Measurements from ENCODE around the gene INTS3.

INTS3 gene

DNA sequence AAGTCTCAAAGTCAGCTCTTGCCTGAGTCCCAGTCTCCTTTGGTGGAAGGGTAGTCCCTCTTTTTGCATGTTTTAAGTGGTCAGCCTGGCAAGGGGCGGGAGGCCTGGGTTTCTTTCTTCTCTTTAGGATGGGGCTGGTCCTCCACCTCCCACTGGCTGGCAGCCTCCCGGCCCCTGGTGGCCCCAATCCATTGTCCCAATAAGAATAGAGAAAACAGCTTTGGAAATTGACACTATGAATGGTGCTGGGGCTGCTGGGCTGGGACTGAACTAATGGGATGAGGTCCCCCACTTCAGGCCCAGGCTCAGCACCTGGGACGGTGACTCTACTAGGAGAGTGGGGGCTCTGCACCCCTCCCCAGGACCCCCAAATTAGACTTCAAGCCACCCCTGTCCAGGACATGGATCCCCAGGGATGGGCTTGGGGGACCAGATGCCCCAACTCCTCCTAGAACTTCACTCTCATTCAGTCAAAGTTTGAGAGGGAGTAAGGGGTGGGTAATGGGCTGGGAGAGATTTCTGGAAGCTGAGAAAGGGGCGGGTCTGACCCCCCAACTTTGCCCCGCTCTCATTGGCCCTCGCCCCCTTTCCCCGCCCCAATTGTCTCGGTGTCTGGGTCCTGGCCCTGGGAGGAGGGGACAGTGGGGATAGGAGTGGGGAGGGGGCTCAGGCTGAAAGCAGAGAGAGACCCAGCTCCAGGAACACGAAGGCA, 65.6 kb downstream of the INTS3 start:
- no peak for DNase-seq (ENCODE audit: insufficient read length, low spot score)
- FAIRE-seq, result no peak

DNA sequence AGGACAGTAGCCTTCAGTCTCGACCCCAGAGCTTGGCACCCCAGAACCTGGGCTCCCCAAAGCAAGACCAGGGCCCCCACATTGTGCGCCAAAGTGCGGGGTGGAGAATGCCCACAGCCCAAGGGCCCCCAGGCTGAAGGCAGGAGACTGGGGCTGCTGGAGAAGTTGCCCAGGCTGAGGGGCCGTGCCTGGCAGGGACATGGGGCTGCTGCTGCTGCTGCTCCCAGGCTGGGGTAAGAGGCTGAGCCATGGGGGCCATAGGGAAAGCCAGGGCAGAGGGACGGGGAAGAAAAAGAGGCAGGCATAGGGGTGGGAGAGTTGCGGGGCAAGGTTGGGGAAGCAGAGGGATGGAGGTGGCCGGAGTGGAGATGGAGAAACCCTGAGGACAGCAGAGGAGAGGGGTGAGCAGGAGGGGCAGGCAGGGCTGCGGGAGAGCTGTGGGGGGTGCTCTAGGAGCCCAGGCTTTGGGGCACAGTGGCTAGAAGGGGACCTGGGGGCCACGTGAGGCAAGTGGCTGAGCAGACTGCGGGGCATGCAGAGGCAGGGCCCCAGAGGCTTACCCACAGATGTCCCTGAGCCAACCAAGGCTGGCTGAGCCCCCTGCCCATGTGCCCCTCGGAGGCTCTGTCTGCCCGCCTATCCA, 66.2 kb downstream of the INTS3 start:
- DNase-seq (ENCODE audit: insufficient read length, low spot score) (no peak), FAIRE-seq (no peak)

DNA sequence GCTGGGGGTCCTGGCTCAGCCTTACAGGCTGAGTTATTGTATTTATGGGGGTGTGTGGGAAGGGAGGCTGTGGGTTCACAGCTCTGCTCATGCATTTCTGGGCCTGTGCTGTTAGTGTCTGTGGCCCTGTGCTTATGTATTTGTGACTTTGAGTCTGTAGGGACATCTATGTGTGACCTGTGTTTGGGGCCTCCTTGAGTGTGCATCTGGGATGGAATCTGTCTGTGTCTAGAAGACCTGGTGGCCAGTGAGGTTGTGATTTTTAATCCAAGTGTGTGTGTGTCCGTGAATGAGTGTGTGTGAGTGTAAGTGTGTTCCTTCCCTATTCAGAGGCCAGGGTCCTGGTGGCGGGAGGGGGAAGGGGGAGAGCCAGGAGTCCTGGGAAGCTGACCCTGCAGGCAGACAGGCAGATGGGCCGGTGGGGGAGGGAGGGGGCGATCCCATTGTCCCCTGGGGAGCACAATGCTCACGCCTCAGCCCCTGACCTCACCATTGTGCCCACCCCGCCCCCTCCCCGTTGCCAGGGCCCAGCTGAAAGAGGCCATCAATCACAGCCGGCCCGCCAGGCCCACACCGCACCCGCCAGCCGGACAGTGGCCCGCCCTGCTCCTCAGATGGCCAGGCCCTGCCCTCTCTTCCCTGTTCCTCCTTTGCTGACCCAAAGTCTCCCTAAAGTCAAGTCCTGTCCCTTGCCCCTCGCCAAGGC, 66.9 kb downstream of the INTS3 start:
- DNase-seq (ENCODE audit: insufficient read length, low spot score) (no peak), FAIRE-seq (no peak)

DNA sequence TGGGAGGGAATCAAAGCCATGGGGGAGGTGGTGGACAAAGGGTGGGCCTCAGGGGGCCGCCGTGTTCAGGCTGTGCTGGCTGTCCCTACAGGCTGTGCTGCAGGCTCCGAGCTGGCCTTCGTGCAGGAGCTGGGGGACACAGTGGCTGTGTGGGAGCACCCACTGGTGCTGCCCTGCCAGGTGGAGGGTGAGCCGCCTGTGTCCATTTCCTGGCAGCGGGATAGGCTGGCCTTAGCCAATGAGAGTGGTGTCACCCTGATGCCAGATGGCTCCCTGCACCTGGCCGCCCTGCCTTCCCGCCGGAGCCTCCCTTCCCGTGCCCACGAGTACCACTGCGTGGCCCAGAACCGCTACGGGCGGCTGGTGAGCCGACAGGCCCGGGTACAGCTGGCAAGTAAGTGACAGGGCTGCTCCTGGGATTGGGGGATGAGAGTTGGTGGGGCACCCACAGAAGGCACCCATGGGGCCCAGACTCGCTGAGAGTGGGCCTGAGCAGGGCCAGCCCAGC, 67.5 kb downstream of the INTS3 start:
- DNase-seq (ENCODE audit: insufficient read length, low spot score), result no peak
- no peak for FAIRE-seq

DNA sequence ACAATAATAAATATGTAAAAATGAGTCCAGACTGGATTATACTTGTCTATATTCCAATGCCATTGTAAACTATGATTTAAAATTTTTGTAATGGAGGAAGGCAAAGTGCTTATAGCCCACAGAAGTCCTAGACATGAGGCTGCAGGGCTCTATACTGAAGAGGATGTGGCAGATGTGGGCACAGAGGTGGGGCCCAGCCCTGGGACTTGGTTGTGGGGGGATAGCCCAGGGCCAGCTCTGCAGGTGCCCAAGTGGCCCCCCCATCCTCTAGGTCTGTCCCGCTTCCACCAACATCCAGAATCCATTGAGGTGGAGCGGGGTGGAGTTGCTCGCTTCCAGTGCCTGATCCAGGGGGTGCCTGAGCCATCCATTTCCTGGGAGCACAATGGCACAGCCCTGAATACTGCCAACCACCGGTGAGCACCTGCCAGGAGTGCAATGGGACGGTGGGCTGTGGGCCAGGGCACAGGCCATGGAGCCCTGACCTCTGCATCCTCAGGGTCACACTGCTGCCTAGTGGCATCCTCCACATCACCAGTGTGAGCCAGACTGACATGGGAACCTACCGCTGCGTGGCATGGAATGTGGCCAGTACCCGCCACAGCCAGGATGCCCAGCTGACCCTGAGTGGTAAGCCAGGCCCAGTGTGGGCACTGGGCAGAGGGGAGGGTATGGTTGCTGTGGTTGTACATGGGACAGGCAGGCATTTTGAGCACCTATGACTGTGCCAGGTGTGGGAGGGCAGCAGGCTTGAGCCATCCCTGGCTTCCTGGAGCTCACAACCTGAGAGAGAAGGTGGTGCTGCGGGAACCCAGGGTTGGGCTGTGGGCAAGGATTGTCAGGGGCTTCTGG, 68.3 kb downstream of the INTS3 start:
- FAIRE-seq, result no peak
- no peak for DNase-seq (ENCODE audit: insufficient read length, low spot score)

DNA sequence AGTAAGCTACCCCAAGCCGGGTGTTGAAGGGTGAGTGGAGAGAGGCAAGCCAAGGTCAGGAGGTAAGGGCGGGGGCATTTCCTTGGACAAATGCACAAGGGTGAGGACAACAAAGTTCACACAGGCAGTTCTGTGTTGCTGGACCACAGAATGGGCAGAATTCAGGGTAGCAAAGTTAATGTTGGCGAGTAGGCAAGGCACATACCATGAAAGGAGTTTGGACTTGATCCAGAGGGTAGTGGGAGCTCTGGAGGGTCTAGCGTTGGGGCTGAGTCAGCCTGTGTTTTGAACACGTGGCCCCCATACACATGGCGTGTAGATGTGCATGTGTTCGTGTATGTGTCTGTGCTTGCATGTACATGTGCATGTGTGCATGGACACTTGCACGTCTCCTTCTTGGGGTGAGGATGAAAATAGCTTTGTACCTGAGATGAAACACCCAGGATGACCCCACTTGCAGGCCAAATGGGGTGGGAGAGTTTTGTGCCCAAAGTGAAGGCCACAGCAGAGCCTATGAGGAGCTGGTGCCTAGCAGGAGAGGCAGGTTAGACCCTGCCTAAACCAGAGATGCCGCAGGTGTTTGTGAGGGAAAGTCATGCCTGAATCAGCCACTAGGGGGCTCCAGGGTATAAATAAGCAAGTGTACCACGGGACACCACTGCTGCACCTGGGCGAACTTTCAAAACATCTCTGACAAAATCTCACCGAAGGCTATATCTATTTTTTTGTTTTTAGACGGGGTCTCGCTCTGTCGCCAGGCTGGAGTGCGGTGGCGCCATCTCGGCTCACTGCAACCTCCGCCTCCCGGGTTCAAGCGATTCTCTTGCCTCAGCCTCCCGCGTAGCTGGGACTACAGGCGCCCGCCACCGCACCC, 69.2 kb downstream of the INTS3 start:
- peak; percentile 90 for DNase-seq (ENCODE audit: insufficient read length, low spot score)
- FAIRE-seq, result peak; percentile 97

DNA sequence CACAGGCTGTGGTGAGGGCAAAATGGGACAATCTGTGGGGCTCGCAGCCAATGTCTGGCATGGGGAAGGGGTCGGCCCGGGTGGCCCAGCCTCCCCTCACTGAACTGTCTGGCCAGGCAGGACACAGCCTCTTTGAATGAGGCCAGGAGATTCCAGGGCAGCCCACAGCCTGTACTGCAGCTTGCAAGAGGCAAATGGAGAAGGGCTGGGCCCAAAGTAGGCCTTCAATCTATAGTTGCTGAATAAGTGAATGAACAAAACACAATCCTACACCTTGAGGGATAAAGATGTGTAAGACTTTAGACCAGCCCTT, 70.6 kb downstream of the INTS3 start:
- no peak for DNase-seq (ENCODE audit: insufficient read length, low spot score)
- no peak for FAIRE-seq

DNA sequence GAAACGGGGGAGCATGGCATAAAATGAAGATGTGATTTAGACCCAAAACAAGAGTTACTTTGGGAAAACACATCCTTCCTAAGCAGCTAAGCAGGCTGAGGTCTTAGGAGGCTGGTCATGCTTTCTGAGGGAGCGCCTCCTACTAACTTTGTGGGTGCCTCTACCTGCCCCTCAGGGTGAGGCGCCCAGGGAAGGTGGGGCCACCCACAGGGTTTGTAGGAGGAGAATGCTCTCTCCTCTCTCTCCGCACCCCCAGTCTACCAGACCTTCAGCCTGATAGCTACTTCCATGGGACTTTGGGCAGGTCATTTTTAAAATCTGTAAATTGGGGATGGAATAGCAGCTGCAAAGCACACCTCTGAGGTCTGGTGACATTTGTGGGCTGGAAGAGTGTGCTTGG, 71.2 kb downstream of the INTS3 start:
- FAIRE-seq, result no peak

DNA sequence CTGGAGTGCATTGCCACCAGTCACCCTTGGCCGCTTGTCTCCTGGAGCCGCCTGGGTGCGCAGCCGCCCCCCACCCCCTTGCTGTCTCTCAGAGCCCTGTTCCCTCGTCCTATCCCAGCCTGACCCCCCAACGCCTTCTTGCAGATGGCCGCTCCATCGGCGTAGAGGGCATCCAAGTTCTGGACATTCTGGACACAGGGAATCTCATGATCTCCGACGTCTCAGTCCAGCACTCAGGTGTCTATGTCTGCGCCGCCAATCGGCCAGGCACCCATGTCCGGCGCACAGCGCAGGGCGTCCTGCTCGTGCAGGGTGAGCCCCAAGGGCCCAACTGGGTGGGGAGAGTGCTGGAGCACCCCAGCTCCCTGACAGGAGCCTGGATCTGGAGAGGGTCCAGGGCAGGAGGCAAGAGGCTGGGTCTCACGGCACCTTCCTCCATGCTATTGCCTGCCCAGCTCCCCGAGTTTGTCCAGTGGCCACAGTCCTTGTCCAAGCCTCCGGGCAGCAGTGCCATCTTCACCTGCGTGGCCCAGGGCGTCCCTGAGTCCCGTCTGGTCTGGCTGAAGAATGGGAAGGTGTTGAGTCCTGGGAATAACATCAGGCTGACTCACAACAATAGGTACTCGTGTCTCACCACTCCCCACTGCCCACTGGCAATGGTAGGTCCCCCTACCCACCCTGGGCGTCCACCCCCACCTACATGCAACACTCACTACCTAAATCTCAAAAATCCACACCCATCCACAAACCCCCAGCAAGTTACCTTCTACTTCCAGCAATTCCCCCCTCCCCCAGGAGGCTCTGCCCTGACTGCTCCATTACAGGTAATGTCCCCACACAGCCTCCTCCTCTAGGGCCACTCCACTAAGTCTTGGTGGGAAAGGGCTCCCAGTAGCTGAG, 72.0 kb downstream of the INTS3 start:
- no peak for FAIRE-seq
- no peak for DNase-seq (ENCODE audit: insufficient read length, low spot score)

More for the DNA sequence above, 71.2 kb downstream of the INTS3 start:
- no peak for DNase-seq (ENCODE audit: insufficient read length, low spot score)

DNA sequence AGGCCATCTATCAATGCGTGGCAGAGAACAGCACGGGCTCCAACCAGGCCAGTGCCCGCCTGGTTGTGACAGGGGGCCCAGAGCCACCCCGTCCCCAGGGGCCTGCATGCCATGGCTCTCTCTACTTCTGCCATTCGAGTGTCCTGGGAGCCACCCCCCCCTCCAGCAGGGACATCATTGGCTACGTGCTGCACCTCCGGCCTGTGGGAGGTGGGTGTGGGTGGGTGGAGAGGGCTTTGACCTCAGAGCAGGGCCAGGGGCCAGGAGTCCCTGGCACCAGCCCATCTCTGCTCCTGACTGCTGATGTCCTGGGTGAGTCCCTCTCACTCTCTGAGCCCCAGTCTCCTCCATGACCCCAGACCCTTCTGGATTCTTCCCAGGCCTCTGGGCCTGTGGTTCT, 72.7 kb downstream of the INTS3 start:
- no peak for FAIRE-seq
- DNase-seq (ENCODE audit: insufficient read length, low spot score), result no peak

DNA sequence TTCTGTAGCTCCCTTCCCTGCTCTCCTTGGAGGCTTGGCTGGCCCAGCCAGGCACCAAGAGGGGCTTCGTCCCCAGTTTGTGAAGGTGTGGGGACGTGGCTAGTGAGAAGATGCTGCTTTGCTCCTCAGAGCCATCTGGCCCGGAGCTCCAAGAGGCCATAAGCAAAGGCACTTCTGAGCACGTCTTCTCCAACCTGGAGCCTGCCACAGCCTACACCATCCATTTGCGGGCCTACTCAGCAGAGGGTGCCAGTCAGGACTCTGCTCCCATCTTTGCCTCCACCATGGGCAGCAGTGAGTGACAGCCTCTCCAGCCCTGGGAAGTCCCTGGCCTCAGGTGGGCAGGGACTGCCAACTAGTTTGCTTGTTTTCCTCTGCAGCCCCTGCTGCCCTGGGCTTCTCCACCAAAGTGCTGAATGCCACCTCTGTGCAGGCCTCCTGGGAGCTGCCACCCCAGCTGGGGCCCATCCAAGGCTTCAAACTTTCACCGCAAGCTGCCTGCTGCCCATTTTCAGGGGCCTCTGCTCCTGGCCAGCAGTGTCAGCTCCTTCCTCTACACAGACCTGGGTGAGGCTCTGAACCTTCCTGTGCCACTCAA, 73.3 kb downstream of the INTS3 start:
- no peak for DNase-seq (ENCODE audit: insufficient read length, low spot score)
- no peak for FAIRE-seq

DNA sequence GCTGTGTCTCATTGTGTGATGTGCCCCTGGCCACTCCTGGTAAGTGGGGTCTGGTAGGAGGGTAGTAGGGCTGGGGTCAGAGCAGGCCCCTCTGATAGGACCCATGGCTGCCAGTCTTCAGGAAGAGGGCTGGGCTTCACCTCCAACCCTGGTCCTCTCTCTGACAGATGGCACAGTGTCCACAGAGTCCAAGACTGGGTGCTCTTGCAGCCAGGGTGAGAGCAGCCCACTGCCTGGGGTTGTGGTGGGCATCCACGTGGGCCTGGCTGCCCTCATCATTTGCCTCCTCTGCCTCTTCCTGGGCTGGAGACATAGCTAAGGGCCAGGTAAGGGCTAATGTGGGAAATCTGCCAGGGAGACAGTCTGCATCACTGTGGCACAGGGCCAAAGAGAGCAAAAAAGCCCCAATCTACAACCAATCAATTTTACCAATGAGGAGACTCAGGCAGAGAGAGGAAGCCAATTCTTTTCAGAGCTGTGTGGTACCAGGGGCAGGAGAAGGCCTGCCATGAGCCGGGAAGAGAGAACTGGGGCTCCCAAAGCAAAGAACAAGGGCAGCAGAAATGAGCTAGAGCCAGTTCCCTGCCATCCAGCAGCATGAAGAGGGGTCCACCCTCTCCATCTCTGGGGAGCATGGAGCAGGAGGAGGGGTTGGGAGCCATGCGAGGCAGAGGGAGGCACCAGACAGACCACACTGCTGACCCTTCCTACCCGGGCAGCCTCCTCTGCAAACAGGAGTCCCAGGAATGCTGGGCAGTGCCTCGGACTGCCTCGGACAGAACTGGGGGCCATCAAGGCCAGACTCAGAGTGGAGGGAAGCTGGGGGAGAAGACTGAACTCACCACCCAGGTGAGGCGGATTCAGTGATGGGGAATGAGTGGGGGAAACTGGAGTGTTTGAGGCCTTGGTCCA, 74.2 kb downstream of the INTS3 start:
- no peak for FAIRE-seq
- DNase-seq (ENCODE audit: insufficient read length, low spot score), result no peak

DNA sequence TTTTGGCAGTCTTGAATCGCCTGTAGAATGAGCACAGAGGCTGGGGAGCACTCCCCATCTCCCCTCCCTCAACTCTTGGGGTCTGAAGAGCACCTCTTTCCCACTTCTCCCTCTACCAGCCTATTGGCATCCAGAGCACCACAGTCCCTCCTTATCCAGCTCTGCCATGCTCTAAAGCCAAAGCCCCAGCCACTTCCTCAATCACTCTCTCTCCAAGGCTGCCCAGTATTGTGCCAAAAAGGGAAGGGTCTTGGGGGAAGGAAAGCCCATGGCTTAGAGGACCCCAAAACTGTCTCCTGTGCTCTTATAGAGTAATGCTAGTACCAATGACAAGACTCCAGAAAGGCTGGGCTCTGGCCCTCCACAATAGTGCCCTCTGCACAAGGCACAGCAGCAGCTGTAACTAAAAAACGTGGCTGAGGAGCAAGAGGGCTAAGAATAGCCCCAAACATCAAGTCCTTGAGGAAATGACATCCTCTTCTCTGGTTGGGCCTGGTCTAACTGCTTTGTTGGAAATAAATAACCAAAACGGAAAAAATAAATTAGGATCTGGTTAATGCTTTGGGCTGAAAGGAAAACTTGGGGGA, 75.7 kb downstream of the INTS3 start:
- DNase-seq (ENCODE audit: insufficient read length, low spot score) (no peak), FAIRE-seq (no peak)

DNA sequence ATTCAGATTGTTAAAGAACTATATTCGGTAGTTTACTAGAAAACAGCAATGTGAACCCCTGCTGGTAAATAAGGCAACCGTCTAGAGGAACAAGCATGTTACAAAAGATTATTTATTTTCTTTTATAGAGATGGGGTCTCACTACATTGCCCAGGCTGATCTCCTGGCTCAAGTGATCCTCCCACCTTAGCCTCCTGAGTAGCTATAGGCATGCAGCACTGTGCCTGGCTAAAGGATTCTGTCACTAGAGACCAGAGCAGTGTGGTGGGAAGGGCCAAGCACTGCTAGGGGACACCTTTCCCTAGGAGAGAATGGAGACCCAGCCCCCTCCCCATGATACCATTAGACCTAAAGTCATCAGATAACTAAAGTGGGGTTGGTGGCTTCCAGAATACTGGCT, 76.3 kb downstream of the INTS3 start:
- no peak for FAIRE-seq
- DNase-seq (ENCODE audit: insufficient read length, low spot score), result no peak

DNA sequence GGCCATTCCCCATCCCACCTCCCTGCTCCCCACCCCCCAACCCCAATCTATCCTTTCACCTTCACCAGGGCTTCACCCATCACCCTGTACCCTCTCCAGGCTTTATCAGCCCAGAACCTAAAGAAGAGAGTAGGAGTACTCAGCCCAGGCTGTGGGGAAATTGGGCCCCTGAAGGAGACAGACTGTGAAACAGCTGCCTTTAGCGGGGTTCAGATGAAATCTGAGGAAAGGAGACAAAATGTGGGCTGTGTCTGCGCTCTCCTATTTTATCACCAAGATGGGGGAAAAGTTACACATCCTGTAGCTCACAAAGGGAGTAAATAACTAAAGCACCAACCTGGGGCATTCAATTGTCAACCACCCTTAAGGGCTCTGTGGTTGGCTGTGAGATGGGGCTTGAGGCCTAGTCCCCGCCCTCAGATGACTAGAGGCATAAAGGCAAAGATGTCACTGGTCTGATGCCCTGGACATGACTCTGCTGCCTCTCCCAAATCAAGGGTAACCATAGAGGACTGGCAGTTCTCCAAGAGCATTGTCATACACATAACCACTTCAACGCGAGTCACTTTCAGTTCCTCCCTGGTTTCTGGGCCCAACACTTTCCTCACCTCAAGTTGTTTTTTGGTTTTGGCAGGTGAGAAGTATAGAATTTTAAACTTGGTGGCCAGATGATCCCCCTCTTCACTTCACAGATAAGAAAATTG, 77.3 kb downstream of the INTS3 start:
- FAIRE-seq, result peak; percentile 98
- DNase-seq (ENCODE audit: insufficient read length, low spot score), result peak; percentile 89

DNA sequence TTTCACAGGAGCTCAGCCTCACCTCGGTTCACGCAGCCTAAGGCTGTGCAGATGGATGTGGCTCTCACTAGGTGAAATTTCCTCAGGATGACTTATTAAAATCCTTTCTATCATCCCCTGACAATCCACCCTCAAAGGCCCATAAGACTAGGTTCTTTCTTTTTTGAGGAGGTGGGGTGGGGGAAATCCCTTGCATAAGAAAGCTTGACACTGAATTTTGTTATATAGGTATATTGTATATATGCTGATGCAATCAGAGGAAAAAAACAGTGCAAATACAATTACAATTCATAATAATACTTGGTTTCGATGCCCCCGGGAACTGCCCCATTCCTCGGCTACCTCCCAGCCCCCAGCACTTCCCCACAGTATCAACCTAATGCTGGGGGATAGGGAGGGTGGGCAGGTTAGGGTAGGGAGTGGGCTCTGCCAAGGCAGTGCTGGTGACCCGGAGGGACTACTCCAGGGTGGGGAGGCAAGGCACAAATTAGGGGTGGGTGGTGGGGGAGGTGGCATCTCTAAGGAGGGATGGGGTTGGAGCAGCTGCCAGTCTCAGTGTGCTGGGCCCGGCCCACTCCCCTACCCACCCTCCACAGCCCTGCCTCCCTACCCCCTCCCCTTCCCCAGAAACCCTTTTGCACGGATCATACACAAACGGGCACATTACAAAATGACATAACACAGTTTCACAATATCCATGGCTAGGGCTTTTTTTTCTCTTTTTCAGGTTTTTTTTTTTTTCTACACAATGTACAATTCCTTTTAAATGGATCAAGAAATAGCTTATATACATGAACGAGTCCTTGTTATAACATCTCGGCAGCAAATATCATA, 78.3 kb downstream of the INTS3 start:
- DNase-seq (ENCODE audit: insufficient read length, low spot score) (no peak), FAIRE-seq (no peak)

Measured in GM19239 (cell line).